22Rv1 (cell line): Measurements from ENCODE around the gene DUSP1.

Experiments used
- ZFX ChIP-seq: fragments of 450-650 bp; IDR thresholded peaks from 2 replicates; pipeline ENCODE4 v1.6.1; 2017; ENCODE audit warnings: antibody characterized with exemption, borderline replicate concordance
- TF ChIP-seq, protein P1 (sequence below): fragments of 450-650 bp; IDR thresholded peaks from 2 replicates; pipeline ENCODE4 v1.5.1; 2017; ENCODE audit warnings: mild to moderate bottlenecking

DNA sequence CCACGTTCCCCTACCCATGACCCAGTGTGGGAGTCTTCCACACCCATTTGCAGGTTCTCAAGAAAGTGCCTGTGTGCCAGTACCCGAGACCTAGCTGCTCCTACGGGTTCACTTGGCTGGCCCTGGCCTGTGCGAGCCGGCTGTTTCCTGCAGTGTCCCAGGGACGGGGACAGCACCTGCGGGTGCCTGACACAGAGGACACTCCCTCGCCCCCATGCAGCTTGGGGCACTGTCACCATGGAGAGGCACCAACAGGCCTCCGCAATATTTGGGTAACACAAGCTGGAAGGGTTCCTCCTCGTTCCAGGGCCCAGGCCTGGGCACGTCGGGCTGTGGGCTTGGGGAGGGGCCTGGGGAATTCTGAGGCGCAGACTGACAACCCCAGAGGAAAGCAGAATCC, 41.4 kb downstream of the DUSP1 start:
- TF ChIP-seq, protein P1, sequence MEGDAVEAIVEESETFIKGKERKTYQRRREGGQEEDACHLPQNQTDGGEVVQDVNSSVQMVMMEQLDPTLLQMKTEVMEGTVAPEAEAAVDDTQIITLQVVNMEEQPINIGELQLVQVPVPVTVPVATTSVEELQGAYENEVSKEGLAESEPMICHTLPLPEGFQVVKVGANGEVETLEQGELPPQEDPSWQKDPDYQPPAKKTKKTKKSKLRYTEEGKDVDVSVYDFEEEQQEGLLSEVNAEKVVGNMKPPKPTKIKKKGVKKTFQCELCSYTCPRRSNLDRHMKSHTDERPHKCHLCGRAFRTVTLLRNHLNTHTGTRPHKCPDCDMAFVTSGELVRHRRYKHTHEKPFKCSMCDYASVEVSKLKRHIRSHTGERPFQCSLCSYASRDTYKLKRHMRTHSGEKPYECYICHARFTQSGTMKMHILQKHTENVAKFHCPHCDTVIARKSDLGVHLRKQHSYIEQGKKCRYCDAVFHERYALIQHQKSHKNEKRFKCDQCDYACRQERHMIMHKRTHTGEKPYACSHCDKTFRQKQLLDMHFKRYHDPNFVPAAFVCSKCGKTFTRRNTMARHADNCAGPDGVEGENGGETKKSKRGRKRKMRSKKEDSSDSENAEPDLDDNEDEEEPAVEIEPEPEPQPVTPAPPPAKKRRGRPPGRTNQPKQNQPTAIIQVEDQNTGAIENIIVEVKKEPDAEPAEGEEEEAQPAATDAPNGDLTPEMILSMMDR = no peak
- no peak for TF ChIP-seq ZFX
